ENCODE measurements around the gene HES4.

HES4 gene

DNA sequence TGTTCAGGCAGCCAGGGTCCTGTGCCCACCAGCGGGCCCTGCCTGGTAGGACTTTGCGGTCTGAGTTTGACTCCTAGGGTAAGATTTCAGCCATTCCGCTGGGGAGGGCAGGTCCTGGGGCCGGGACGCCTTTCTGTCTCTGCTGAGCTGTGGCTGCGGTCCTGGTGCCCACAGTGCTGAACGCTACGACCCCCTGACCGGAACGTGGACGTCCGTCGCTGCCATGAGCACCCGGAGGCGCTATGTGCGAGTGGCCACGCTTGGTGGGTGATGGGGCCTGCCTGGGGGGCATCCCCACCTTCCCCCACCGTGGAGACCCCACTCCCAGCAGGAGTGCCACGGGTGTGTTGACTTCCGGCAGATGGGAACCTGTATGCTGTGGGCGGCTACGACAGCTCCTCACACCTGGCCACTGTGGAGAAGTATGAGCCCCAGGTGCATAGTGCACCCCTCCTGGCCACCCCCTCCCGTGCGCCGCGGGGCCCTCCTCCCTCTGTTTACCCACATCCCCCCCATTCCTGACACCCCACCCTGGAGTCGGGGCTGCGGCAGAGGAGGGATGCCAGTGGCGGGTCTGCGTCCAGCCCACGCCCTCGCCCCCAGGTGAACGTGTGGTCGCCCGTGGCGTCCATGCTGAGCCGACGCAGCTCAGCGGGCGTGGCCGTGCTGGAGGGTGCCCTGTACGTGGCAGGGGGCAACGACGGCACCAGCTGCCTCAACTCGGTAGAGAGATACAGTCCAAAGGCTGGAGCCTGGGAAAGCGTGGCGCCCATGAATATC, 36.0 kb downstream of the HES4 start:
- in situ Hi-C loops (cut with MboI; ENCODE audit: low pct_unique_long_range_greater_than_20kb, low sequenced_read_pairs, unreplicated experiment) = no loop called here
- no peak for DNase-seq (ENCODE audit: low spot score)
- TF ChIP-seq, protein P1, sequence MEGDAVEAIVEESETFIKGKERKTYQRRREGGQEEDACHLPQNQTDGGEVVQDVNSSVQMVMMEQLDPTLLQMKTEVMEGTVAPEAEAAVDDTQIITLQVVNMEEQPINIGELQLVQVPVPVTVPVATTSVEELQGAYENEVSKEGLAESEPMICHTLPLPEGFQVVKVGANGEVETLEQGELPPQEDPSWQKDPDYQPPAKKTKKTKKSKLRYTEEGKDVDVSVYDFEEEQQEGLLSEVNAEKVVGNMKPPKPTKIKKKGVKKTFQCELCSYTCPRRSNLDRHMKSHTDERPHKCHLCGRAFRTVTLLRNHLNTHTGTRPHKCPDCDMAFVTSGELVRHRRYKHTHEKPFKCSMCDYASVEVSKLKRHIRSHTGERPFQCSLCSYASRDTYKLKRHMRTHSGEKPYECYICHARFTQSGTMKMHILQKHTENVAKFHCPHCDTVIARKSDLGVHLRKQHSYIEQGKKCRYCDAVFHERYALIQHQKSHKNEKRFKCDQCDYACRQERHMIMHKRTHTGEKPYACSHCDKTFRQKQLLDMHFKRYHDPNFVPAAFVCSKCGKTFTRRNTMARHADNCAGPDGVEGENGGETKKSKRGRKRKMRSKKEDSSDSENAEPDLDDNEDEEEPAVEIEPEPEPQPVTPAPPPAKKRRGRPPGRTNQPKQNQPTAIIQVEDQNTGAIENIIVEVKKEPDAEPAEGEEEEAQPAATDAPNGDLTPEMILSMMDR (IDR thresholded peaks at IDR 0.05; ENCODE audit: extremely low read depth, insufficient read depth, missing control alignments) = no peak

DNA sequence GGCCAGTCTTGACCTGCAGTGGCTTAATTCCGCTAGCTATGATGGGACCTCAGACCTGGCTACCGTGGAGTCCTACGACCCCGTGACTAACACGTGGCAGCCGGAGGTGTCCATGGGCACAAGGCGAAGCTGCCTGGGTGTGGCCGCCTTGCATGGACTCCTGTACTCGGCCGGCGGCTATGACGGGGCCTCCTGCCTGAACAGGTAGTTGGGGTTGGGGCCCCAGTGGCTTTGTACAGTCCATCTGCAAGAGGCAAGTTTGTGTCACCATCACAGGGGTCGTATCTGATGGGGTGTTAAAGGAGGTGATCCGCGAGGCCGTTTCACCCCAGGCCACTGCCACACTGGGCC, 36.6 kb downstream of the HES4 start:
- TF ChIP-seq, protein P1 (IDR thresholded peaks at IDR 0.05; ENCODE audit: extremely low read depth, insufficient read depth, missing control alignments) = no peak
- in situ Hi-C loops (cut with MboI; ENCODE audit: low pct_unique_long_range_greater_than_20kb, low sequenced_read_pairs, unreplicated experiment) = no loop called here
- DNase-seq (ENCODE audit: low spot score) = no peak

- TF ChIP-seq, protein P1 (IDR thresholded peaks at IDR 0.05; ENCODE audit: extremely low read depth, insufficient read depth, missing control alignments) = no peak
- in situ Hi-C loops (cut with MboI; ENCODE audit: low pct_unique_long_range_greater_than_20kb, low sequenced_read_pairs, unreplicated experiment) = no loop called here
- no peak for DNase-seq (ENCODE audit: low spot score)
These were observed 37.3 kb downstream of the HES4 start for GRCh38 chr1:962381-963300.

DNA sequence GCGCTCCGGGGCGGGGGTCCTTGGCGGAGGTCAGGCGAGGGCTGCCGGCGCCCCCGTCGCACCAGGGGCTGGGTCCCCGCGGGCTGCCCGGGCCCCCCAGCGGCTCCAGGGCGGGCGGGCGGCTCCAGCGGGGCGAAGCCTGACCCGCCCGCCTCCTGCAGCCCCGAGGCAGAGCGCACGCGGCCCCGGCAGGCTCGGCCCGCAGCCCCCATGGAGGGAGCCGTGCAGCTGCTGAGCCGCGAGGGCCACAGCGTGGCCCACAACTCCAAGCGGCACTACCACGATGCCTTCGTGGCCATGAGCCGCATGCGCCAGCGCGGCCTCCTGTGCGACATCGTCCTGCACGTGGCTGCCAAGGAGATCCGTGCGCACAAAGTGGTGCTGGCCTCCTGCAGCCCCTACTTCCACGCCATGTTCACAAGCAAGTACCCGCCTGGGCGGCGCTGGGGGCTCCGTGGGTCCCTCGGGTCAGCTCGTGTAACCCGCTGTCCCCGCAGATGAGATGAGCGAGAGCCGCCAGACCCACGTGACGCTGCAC, 38.7 kb downstream of the HES4 start:
- peak; percentile 72 for DNase-seq (ENCODE audit: low spot score)
- in situ Hi-C loops (cut with MboI; ENCODE audit: low pct_unique_long_range_greater_than_20kb, low sequenced_read_pairs, unreplicated experiment) = no loop called here
- TF ChIP-seq, protein P1 (IDR thresholded peaks at IDR 0.05; ENCODE audit: extremely low read depth, insufficient read depth, missing control alignments) = no peak

DNA sequence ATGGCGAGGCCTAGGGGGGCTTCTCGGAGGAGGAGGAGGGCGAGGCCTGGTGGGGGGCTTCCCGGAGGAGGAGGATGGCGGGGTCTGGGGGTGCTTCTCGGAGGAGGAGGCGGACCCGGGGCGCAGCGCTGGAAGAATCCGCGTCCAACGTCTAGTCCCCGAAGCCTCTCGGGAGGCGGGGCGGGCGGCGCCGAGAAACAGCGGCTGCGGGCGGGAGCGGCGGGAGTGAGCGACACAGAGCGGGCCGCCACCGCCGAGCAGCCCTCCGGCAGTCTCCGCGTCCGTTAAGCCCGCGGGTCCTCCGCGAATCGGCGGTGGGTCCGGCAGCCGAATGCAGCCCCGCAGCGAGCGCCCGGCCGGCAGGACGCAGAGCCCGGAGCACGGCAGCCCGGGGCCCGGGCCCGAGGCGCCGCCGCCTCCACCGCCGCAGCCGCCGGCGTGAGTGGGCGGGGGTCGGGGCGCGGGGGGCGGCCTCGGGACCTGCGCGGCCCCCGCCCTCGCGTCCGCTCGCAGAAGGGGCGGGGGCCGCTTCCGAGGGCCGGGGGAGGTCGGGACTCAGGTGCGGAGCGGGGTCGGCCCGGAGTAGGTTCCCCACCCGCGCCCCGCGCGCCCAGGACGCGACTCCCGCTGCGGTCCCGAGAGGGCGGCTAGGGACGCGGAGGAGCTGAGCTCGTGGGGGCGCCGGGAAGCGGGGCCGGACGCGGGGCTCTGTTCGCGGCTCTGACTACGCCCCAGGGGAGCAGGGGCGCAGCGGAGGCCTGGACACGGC, 39.4 kb downstream of the HES4 start, which contains the start of gene KLHL17:
Gene KLHL17 (plus strand): TSS at position 222 of the 769 bp plus-strand sequence. CDS start 110 bp downstream, at position 332.
- peak; percentile 95 for DNase-seq (ENCODE audit: low spot score)

More for the DNA sequence above, 39.4 kb downstream of the HES4 start, which contains the start of gene KLHL17:
- TF ChIP-seq, protein P1 (IDR thresholded peaks at IDR 0.05; ENCODE audit: extremely low read depth, insufficient read depth, missing control alignments) = no peak
- in situ Hi-C loops (cut with MboI; ENCODE audit: low pct_unique_long_range_greater_than_20kb, low sequenced_read_pairs, unreplicated experiment) = no loop called here
